ENCODE measurements around the gene LCP2. TPM values are rescaled to one million over a fixed set of nuclear protein-coding genes. Genes with fewer than 3 reads are reported as not detected.
A peak's percentile ranks its signal among the peaks of the same experiment; 100 is the strongest.

LCP2 gene
- total and polyA plus RNA-seq, 12 donors = 2.7 to 35.1 (median 4.6) TPM

- H3K27ac ChIP-seq = peak overlapping the region in 9 of 10 donors; percentile 54 to 85 (median 74)
- peaks cover 4 to 83% (median 43%) of the 10 kb centered on the region in 9 donors for H3K4me1 ChIP-seq
- no peaks in the 10 kb centered on the region for H3K9me3 ChIP-seq
- H3K36me3 ChIP-seq = no peaks in the 10 kb centered on the region
- no peak for DNase-seq
- intact Hi-C loops (cut with DNase I) = no loop called here
- TF ChIP-seq CTCF (IDR thresholded peaks at IDR 0.05) = no peak
- H3K27me3 ChIP-seq = no peaks in the 10 kb centered on the region
- no peak overlapping the region for H3K4me3 ChIP-seq
- 75 to 76% methylated on average over 3 of the region's 3 CpGs for WGBS, 2 donors
- peak in 3 of 8 donors; percentile 5 to 20 (median 18) for ATAC-seq
Measured at GRCh38 chr5:170305646-170306025, 8.1 kb upstream of the LCP2 start.

DNA sequence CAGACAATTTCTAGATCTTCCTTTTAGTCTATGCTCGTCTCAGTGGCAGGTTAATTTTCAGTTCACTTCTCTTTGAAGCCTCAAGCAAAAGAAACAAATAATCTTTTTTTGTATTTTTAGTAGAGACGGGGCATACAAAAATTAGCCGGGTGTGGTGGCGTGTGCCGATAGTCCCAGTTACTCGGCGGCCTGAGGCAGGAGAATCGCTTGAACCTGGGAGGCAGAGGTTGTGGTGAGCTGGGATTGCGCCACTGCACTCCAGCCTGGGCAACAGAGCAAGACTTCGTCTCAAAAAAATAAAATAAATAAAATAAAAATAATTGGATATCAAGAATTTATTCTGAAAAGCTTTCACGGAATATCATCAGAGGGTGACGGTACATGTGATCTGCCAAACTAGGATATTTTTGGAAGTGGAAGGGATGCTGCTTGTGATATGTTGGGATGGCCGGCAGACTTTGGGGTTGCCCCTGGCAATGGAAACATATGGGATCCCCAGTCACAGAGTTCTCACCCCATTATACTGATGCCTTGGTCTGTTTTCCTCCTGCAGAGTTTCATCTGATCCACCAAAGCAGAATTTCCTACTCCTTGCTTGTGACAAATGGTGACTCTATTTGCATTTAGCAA lies 7.6 kb upstream of the LCP2 start:
- DNase-seq = no peak
- H3K4me1 ChIP-seq = peaks cover 4 to 83% (median 43%) of the 10 kb centered on the region in 9 donors
- no peaks in the 10 kb centered on the region for H3K9me3 ChIP-seq
- no peak for TF ChIP-seq CTCF (IDR thresholded peaks at IDR 0.05)
- WGBS, 2 donors = 94 to 96% methylated on average over 13 of the region's 13 CpGs
- H3K27ac ChIP-seq = peak overlapping the region in 7 of 10 donors; percentile 21 to 85 (median 74)
- no peaks in the 10 kb centered on the region for H3K27me3 ChIP-seq
- intact Hi-C loops (cut with DNase I) = no loop called here
- ATAC-seq = no peak
- H3K36me3 ChIP-seq = no peaks in the 10 kb centered on the region
- no peak overlapping the region for H3K4me3 ChIP-seq

DNA sequence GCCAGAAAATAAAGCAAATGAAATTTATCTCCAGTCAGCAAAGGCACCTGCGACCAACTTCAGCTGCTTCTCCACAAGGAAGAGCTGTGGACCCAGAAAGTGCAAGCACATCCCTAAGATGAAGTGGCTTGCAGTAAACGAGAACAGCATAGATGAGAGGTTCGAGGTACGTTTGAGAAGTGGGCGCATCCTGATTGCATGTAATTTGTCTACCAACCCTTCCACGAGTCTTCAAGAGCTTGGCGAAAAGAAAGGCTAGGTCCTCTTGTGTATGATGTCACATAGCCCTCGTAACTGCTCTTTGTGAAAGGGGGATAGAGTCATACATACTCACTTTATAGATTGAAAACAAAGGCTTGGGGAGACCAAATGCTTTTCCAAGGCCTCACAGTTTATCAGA lies 6.0 kb upstream of the LCP2 start:
- Histone ChIP-seq H3K4me1 (peaks cover 4 to 87% (median 43%) of the 10 kb centered on the region in 9 donors), H3K27ac (peak overlapping the region in 5 of 10 donors; percentile 5 to 99 (median 61)), H3K36me3 (no peaks in the 10 kb centered on the region), H3K27me3 (no peaks in the 10 kb centered on the region), H3K4me3 (peak overlapping the region in 1 of 10 donors; percentile 4), H3K9me3 (no peaks in the 10 kb centered on the region)
- intact Hi-C loops (cut with DNase I) = no loop called here
- TF ChIP-seq CTCF (IDR thresholded peaks at IDR 0.05) = no peak
- no peak for ATAC-seq
- WGBS, 2 donors = 84 to 87% methylated on average over 8 of the region's 8 CpGs
- no peak for DNase-seq

DNA sequence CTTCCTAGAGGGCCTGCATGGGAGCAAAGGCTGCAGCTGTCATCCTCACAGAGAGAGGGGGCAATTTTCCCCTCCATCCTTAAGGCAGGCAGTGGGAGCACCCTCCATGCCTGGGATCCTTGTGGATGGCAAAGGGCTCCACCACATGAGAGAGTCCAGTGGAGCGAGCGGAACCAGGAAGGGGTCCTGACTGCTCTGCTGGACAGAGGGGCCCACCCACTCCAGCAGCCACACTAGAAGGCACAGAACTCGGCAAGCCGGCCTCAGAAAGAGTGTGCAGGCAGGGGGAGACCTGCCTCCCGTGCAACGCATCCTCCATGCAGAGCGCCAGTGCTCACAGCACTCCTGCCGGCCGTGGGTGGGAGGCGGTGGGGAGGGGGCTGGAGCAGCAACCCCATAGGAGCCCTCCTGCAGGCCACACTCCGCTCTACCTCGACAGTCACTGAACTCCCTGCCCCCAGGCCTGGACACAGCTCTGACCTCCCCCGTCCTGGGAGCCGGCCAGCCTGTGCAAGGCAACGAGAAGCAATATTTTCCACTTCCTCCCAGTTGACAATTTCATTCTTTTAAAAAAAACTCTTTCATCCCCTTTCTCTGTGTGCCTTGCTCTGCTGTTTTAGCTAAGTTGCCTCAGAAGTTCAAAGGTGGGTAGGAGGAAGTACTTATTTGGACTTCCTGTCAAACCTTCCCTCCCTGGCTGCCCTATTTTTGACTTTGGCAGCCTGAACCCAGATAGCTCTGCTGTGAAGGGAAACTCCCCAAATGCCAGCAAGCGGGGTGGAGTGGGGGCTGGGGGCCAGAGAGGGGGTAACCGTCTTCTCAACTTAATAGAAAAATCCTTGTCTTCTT lies 5.3 kb upstream of the LCP2 start:
- H3K36me3 ChIP-seq = no peaks in the 10 kb centered on the region
- peak overlapping the region in 1 of 10 donors; percentile 29 for H3K4me3 ChIP-seq
- H3K9me3 ChIP-seq = no peaks in the 10 kb centered on the region
- 50 to 55% methylated on average over 17 of the region's 17 CpGs for WGBS, 2 donors
- peak in 7 of 8 donors; percentile 22 to 55 (median 36) for ATAC-seq
- peak overlapping the region in 6 of 10 donors; percentile 5 to 99 (median 61) for H3K27ac ChIP-seq
- peaks cover 4 to 87% (median 37%) of the 10 kb centered on the region in 9 donors for H3K4me1 ChIP-seq
- DNase-seq = peak; percentile 62 to 66
- intact Hi-C loops (cut with DNase I) = no loop called here
- no peak for TF ChIP-seq CTCF (IDR thresholded peaks at IDR 0.05)
- H3K27me3 ChIP-seq = no peaks in the 10 kb centered on the region
